Measurements from ENCODE around the gene NAA20.
A peak's percentile ranks its signal among the peaks of the same experiment; 100 is the strongest.

Gene NAA20, protein sequence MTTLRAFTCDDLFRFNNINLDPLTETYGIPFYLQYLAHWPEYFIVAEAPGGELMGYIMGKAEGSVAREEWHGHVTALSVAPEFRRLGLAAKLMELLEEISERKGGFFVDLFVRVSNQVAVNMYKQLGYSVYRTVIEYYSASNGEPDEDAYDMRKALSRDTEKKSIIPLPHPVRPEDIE

DNA sequence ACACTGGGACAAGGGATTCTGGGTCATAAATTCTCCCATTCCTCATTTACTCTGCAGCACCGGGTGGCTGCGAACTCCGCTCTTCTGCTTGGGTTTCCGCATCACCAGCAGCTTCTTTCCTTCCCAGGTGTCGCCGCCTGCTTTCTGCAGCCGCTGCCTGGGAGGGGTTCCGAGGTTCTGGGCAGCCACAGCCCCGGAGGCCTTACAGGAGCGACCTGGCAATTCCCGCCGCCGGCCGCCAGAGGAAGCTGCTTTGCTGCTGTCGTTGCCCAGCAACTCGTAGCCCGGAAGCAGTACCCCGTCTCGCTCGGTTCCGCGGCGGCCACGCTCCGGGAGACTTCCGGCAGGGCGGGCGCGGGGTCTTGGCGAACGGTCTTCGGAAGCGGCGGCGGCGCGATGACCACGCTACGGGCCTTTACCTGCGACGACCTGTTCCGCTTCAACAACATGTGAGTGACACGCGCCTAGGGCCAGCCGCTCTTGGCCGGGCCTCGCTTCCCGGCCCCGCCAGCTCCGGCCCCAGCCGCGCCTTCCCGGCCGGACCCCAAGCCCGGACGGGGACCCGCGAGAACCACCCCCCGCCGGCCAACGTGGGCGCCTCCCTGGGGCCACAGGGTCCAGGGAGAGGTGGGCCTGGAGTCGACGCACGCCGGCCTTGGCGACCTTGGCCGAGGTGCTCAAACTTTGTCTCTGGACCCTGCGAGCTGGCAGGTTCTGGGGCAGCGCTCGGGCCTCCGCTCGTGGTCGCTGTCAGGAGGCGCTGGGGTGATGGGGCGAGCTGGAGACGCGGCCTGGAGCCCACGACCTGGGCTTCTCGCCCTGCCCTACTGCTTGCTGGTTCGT is at the start of gene NAA20:
TSS of gene NAA20 (plus strand) at position 362 of the 843 bp plus-strand sequence. CDS start at position 397, 35 bp downstream.
- DNase-seq (ENCODE audit: low spot score), result peak; percentile 88

DNA sequence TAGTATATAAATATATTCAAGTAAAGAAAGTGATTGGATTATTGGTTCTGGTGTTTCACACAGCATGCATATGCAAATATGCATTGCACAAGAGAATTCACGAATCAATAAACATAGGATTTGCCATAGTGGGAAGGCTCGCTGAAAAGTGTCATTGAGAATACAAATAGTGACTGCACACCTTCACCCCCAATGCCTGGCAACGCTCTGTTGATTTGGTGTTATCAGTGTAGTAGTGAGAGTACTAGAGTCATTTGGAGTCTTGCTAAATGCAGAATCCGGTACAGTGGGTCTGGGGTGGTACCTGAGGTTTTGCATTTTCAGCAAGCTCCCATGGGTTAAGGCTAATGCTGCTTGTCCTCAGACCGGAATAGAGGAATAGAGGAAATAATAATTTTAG is 49.7 kb upstream of the NAA20 start:
- no peak for DNase-seq (ENCODE audit: low spot score)

DNA sequence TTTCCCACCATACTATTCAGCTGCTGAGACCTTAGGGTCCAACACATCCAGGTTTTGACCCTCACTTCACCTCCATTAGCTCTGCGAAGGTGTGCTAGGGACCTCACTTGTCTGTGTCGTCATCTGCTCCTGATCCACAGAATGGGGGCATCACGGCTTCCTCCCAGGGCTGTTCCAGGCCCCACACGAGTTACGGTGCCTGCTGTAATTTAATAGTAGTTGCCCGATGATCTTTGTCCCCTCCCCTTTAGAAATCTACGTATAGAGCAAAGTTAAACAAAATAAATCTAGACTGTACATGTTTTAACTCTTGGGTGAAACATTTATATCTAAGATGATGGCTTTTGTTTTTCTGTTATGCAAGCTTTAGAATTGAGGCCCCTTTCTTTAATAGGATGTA is 49.1 kb upstream of the NAA20 start:
- DNase-seq (ENCODE audit: low spot score), result no peak

DNA sequence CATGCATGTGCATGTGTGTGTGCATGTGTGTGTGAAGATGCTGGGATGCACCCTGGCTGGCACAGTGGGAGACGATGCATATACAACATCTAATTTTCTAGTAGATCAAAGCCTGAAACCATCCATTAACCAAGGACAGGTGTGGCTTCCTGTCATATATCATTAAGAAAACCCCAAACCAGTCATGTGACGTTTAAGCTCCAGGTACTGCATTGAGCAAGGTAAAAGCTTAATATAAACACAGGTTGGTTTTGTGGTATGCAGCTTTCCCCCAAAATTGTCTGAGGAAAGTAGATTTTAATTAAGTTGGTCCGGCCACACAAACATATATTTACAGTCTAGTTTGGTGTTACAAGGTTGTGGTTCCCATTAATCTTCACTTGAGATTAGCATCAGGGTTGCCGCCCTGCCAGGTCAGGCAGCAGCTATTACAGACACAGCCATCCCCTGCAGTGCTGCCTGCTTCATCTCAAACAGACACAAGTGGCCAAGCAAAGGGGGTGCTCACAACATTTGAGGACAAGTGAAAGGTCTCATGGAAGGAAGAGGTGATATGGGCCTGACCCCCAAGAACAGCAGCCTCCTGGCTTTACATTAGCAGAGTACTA is 48.6 kb upstream of the NAA20 start:
- DNase-seq (ENCODE audit: low spot score), result no peak

DNA sequence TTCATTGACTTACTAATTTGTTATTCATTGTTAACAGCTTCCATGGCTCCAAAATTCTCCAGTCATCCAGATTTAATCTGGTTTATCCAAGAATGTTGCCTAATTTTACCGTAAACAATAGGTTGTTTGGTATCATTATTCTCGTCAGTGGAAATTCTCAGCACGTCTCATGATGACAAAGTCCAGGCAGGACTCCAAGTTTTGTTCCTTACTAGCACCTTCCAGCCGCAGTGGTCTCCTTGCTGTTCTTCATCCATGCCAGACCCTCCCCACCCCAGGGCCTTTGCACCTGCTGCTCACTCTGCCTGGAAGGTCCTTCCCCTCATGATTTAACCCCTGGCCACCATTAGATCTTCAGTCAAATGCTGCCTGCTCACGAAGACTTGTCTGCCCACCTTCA is 48.1 kb upstream of the NAA20 start:
- DNase-seq (ENCODE audit: low spot score), result no peak

DNA sequence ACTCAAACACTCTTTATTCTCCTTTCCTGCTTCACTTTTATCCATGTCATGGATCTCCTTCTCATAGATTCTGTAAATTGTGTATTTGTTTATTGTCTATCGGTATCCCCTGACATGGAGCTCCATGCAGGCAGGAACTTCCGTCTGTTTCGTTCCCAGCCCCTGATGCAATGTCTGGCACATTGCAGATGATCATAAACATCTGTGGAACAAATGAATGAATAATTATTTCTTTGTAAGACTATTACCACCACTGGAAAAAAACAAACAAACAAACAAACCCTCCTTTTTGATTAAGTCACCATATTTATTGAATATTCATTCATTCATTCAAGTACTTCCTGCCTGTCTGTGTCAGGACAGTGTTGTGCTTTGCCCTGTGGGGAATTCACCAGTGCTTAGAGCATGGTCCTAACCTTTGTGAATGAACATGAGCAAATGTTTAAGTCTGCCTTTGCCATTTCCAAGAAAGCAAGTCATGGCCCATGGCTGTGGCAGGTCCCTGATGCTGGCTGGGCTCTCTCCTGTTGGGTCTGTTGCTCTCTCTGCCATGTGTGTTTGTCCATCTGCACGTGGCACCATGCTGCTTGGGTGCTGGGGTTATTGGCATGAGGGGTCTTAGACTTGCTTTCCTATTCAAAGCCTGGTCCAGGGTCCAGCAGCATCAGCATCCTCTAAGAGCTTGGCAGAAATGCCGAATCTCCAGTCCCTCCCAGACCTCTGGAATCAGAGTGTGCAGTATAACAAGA is 47.5 kb upstream of the NAA20 start:
- DNase-seq (ENCODE audit: low spot score), result no peak

DNA sequence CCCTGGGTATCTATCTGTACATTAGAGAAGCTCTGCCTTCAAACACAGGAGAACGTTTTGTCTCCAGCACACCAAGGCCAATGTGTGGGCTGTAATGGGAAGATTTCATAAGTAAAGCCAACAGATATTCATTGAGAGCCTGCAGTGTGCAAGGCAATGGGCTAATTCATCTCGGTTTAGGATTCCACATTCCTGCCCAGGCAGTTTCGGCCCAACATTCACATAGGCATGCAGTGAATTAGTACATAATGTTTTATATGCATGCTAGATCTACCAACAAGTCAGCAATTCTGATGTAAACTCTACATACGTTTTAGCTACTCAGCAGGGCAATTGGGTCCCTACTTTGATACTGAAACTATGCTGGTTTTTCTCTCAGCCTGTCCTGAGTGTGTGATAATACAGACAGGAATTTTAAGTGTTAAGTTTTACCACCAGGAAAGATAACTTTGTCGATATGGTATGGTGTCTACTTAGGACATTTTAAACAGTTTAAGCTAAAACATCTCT is 46.9 kb upstream of the NAA20 start:
- no peak for DNase-seq (ENCODE audit: low spot score)

DNA sequence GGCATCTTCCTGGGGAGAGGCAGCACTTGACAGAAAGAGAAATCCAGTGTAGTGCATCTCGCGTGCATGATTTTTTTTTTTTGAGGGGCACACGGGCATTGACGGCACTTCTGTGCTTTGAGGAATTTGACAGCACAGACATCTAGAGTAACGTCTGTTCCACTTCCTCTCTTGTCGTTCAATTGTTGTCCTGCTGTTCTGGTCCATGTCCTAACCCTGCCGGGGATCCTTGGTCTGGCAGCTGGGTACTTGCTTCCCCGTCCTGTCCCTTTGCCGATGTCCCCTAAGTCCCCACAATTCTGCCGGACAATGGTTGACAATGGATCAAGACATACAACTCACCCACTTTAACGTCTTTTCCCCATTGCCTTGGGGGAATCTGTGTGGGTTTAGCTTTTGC is 46.0 kb upstream of the NAA20 start:
- DNase-seq (ENCODE audit: low spot score), result no peak

DNA sequence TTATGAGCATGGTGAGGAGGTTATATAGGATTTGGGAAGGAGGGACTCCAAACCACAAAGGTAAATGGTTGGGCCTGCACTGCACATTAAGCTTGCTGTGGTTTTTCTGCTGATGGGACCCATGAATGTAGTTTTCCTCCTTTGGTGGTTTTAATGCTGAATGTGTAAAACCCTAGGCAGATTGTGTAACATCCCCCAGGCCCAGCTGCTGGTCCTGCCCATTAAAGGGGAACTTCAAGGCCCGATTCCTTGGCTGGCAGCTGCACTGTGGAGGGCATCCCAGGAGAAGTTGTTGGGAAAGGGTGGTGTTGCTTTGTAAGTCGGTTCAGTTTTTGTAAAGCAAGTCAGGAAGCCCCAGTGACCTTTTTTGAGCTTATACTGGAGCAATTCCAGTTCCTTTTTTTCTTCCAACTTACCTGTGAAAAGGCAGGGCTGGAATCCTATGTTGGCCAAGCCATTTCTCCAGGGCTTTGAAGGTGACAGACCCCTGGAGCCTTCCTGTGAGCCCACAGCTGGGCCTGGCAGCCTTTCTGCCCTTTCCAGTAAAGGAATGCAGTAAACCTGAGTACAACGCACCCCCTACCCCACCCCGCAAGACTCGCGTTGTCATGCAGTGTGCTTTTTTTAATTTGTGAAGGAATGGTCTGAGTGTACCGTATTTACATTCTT is 43.1 kb upstream of the NAA20 start:
- no peak for DNase-seq (ENCODE audit: low spot score)

DNA sequence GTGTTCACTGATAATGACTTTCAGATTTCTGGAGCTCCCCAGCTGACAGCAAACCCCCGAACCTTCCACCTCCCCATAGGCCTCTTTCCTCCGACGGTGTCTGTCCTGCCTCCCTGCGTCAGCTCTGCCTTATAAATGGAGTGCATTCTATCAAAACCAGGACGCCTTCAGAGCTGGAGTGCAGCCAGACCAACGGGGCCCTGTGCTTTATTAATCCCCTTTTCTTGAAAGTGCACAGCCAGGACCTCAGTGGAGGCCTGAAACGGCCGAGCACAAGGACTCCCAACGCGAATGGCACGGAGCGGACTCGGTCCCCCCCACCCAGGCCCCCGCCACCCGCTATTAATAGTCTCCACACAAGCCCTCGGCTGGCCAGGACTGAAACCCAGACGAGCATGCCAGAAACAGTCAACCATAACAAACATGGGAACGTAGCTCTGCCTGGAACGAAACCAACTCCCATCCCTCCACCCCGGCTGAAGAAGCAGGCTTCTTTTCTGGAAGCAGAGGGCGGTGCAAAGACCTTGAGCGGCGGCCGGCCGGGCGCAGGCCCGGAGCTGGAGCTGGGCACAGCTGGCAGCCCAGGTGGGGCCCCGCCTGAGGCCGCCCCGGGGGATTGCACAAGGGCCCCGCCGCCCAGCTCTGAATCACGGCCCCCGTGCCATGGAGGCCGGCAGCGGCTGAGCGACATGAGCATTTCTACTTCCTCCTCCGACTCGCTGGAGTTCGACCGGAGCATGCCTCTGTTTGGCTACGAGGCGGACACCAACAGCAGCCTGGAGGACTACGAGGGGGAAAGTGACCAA is 42.3 kb upstream of the NAA20 start:
- DNase-seq (ENCODE audit: low spot score), result no peak

DNA sequence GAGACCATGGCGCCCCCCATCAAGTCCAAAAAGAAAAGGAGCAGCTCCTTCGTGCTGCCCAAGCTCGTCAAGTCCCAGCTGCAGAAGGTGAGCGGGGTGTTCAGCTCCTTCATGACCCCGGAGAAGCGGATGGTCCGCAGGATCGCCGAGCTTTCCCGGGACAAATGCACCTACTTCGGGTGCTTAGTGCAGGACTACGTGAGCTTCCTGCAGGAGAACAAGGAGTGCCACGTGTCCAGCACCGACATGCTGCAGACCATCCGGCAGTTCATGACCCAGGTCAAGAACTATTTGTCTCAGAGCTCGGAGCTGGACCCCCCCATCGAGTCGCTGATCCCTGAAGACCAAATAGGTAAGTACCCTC is 41.7 kb upstream of the NAA20 start:
- no peak for DNase-seq (ENCODE audit: low spot score)

DNA sequence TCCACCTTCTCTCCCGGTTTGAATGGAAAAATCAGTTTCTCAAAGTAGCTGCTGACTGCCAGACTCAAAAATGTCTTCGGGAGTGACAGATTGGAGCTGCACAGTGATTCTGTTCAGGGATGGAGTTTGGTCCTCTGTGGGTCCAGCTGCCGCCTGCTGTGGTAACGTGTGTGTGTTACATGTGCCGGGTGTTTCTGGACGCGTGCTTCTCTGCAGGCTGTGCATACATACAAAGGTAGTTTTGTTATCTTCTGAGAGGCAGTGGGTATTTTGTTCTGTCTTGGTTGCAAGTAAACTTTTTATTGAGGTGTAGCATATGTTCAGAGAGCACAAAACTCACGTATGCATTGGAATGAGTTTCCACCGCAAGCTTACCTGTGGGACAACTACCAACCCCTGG is 41.3 kb upstream of the NAA20 start:
- DNase-seq (ENCODE audit: low spot score), result no peak

DNA sequence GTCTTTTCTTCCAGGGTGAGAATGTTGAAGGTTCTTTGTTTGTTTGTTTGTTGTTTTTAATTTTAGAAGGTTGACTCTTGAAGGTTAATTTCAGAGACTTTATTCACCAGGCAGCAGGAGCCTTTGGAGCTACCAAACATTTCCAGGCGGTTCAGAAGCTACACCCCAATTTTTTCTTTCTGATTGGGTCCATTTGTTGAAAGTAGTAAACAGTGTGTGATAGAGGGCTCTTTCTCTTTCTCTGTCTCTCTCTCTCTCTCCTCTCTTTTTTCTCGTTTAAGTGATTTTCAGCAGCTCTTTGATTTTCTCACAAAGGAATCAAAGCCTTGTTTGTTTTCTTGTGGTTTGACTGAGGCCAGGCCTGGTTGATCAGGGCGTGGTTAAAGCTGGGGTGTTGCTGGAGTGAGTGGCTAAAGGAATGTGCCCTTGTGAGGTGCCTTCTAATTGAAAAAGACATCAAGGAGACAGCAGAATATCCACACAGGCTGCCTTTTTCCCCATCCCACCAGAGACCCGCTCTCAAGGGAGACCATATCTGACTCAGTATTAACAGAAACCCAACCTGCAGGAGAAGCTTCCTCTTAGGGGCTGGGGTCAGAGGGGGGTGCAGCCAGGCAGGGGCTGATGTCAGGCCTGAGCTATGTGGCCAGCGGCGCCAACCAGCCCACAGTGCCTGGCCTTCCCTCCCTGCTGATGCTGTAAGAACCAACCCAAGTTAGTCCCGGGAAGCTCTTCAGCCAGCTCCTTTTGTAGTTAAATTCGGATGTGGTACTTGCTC is 40.4 kb upstream of the NAA20 start:
- DNase-seq (ENCODE audit: low spot score), result no peak

DNA sequence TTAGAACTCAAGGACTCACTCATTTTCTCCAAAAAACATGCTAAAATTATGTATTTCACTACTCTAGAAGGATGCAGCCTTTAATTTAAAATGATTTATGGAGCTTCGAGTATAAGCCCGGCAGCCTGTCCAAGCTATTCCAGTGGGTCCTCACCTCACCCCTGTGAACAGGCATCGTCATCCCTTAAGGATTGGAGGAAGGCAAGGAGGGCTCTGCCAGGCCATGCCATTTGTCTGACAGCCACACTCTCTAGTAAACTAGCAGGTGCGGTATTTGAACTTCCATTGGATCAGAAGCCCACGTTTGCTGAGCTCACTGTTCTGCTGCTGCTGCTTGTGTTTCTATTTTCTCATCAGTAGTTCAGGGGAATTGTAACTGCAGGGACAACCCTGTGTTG is 39.8 kb upstream of the NAA20 start:
- no peak for DNase-seq (ENCODE audit: low spot score)

DNA sequence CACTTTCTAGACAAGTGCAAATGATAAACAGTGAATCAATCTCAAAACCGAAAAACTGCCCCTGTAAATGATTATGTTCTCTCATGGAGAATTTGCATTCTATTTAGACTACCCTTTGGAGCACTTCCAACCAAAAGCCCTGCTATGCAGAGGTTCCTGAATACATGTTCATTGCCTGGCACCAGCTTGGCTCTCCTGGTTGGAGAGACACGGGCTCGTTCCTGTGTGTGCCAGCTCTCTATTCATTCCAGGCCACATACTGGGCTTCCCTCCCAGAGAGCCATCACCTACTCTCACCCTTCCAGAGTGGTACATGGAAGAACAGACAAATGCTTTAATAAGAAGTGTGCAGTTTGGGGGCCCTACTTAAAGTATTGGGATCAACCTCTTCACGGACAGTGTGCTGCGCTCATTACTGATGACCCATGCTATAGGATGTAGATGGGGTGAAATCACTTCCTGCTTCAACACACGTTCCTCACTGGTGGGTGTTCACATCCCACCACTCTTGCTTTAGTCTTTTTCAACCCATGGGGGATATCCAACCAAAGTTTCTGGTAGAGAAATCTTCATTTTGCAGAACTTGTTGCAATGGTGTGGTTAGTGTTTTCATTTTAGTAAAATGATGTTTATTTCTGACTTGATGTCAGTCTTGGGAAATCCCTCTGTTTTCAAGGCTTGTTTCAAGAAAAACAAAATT is 38.5 kb upstream of the NAA20 start:
- DNase-seq (ENCODE audit: low spot score), result no peak

DNA sequence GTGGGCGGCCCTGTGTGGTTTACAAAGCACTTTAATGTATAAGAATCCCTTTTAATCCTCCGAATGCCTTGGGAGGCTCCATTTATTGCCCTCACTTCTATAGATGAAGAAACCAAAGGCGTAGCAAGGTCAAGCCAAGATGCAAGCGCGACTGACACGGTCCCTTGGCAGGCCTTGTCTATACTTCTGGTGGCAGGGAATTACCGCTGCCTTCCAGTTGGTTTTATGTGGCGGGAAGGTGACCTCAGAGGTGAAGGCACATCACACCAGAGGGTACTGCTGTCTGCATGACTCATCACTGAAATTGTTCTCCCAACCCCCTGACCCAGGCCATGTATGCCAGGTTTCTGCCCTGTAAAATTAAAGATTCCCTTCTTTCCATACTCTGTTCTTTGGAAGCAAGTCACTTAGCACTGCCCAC is 36.1 kb upstream of the NAA20 start:
- DNase-seq (ENCODE audit: low spot score), result no peak

DNA sequence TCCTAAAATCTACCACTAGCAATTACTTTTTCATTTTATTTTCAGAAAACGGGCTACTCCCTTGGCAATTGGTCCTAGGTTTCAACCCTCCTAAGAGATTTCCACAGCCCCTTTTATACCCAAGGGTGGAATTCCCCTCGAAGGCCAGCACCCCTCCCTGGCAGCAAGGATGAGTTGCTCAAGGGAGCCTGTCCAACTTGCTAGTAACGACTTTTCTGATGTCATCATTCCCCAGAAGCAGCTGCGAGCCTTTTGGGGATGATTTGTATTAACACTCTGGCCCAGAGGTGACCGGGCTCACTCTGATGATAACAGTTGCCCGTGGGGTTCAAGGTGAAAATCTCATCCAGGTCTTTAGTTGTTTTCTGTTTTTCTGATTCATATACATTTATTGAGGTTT is 30.7 kb upstream of the NAA20 start:
- DNase-seq (ENCODE audit: low spot score), result no peak

DNA sequence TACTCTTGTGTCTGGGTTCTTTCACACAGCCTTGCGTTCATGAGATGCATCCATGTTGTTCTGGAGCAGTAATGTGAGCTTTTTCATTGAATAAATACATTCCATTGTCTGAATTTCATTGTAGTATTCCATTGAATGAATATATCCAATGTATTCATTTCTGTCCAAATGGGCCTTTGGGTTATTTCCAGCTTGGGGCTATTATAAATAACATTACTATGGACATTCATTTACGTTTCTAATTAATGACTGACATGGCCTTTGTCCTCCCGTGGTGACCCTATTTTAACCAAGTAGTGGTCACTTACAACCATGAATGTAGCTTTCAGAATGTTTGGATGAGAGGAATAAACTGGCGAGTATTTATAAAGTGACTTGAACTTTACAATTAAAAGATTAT is 30.1 kb upstream of the NAA20 start:
- no peak for DNase-seq (ENCODE audit: low spot score)

DNA sequence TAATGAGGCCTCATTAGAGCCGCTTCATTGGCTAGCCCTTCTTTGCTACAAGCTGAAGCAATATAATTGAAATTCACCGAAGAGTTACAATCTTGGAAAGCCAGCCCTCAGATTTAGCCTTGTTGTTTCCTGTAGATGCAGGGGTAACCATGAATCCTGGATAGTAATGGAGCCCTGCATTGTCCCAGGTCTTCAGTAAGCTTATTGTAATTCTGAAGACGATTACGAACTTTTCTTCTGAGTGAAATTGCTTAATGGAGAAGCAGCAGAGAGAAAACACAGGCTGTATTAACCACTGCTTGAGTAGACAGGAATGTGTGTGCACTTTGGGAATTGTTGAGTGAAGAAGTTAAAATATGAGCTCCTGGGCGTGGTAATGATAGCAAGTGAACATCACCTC is 26.3 kb upstream of the NAA20 start:
- DNase-seq (ENCODE audit: low spot score), result no peak

DNA sequence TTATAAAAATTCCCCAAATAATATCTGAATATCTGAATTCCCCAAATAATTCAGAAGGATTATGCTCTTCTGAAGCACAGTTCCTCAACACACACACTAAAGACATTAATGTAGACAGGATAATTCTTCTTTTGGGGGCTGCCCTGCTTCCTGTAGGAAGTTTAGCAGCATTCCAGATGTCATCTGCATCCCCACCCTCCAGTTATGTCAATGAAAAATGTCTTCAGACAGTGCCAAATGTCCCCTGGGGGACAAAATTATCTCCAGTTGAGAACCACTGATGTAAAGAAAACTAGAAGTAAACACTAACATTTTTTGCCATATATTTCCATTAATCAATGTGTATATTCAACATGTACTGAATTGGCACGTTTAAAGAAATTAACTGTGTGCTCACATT is 25.9 kb upstream of the NAA20 start:
- DNase-seq (ENCODE audit: low spot score), result no peak

Data from HuH-7.5 (cell line).